HepG2 (cell line): Measurements from ENCODE around the gene BGN. TPM values are rescaled to one million over a fixed set of nuclear protein-coding genes. Genes with fewer than 3 reads are reported as not detected.

Source experiments
- ATAC-seq: fragments of 200-7000 bp; cut with Tn5 transposase; 3 replicates; pipeline ENCODE4 v1.9.1; 2020; ENCODE audit warnings: mild to moderate bottlenecking, moderate library complexity
- BruUV-seq: library from RNA; stranded (reverse); fragments of 400-500 nt; replicated peaks from 2 replicates; lab custom pipeline; 2021; lab: Mats Ljungman, UMichigan
- CTCF ChIA-PET: fragments of 300-600 bp; formaldehyde crosslinking; extraction: SDS; loops from one replicate; lab custom pipeline; 2021; ENCODE audit warnings: low total read pairs, inconsistent platforms, low intra/inter-chr PET ratio; lab: Yijun Ruan, JAX
- POLR2A ChIA-PET: fragments of 350-600 bp; sonication (Branson Sonifier 250); formaldehyde crosslinking; loops from one replicate; lab custom pipeline; 2020; ENCODE audit warnings: antibody characterized with exemption, inconsistent platforms; lab: Yijun Ruan, JAX
- DNase-seq: peaks from one replicate; pipeline ENCODE4 v3.0.0-alpha.2; 2015; ENCODE audit warnings: low spot score
- FAIRE-seq: peaks from 3 replicates; lab custom pipeline; 2011; peaks lifted over from hg19 to GRCh38; lab: Jason Lieb, UNC
- H2AFZ ChIP-seq: one replicate; pipeline ENCODE4 v1.6.1; 2011; ENCODE audit warnings: low read length, inconsistent platforms
- H3K27ac ChIP-seq: fragments of 300-600 bp; 3 replicates; pipeline ENCODE4 v1.8.0; 2011; ENCODE audit warnings: mixed run types, mild to moderate bottlenecking, mixed read lengths, low read length, inconsistent platforms; ENCODE audit not compliant: insufficient read depth; ENCODE audit errors: extremely low read length
- H3K27me3 ChIP-seq, 2 experiments: fragments of 200-600 bp in 1 of 2; 2 replicates in 1 of 2; 3 replicates in 1 of 2; pipeline versions ENCODE4 v1.6.0 to v1.8.0; 2011; ENCODE audit warnings: low read length in 2 of 2, mild to moderate bottlenecking in 2 of 2, moderate library complexity in 2 of 2, inconsistent platforms in 1 of 2; ENCODE audit not compliant: insufficient read depth in 2 of 2, control insufficient read depth in 1 of 2
- H3K36me3 ChIP-seq, 2 experiments: fragments of 200-600 bp in 1 of 2; replicated peaks in 1 of 2; 2 replicates in 1 of 2; 3 replicates in 1 of 2; pipeline versions ENCODE4 v1.5.1 to v1.8.0; 2011; ENCODE audit warnings: low read length in 2 of 2, inconsistent platforms in 1 of 2; ENCODE audit not compliant: insufficient read depth in 2 of 2, control insufficient read depth in 1 of 2
- H3K4me1 ChIP-seq: 2 replicates; pipeline ENCODE4 v1.5.1; 2012; ENCODE audit warnings: low read length, inconsistent platforms; ENCODE audit not compliant: insufficient read depth
- H3K4me2 ChIP-seq: 2 replicates; pipeline ENCODE4 v1.6.0; 2011; ENCODE audit warnings: low read depth, low read length, inconsistent platforms
- H3K4me3 ChIP-seq, 3 experiments: fragments of 200-600 bp in 1 of 3; sonication (generic), shearing (Covaris generic) in 1 of 3; replicated peaks in 1 of 3; 2 replicates each; pipeline ENCODE4 v1.5.1; 2011 to 2016; ENCODE audit warnings: low read length in 3 of 3, inconsistent platforms in 2 of 3, low read depth in 2 of 3, mild to moderate bottlenecking in 2 of 3, control low read depth in 1 of 3, mixed read lengths in 1 of 3; ENCODE audit not compliant: insufficient read depth in 1 of 3
- H3K79me2 ChIP-seq: one replicate; pipeline ENCODE4 v1.6.1; 2011; ENCODE audit warnings: low read length, inconsistent platforms; ENCODE audit not compliant: insufficient read depth
- H3K9ac ChIP-seq: 2 replicates; pipeline ENCODE4 v1.6.0; 2011; ENCODE audit warnings: mild to moderate bottlenecking, low read depth, low read length, inconsistent platforms; ENCODE audit not compliant: insufficient read depth
- H3K9me3 ChIP-seq: 2 replicates; pipeline ENCODE4 v1.5.1; 2012; ENCODE audit warnings: mild to moderate bottlenecking, low read length
- H4K20me1 ChIP-seq: 2 replicates; pipeline ENCODE4 v1.6.0; 2011; ENCODE audit warnings: inconsistent platforms, mild to moderate bottlenecking, low read length, moderate library complexity; ENCODE audit not compliant: insufficient read depth
- PRDM15 ChIP-seq: sonication (generic); formaldehyde crosslinking; IDR thresholded peaks from 2 replicates; pipeline ENCODE4 v1.4.0; 2020; ENCODE audit warnings: missing genetic modification reagents
- SP4 ChIP-seq: sonication (generic); formaldehyde crosslinking; IDR thresholded peaks from 2 replicates; pipeline ENCODE4 v1.8.1; 2023; ENCODE audit warnings: mild to moderate bottlenecking, missing genetic modification reagents
- TFAP4 ChIP-seq: sonication (generic); IDR thresholded peaks from 2 replicates; pipeline ENCODE4 v1.6.1; 2016; ENCODE audit warnings: low read depth, borderline replicate concordance
- WGBS: methylation state at CpG from one replicate; pipeline ENCODE4 v1.1.6; 2017; ENCODE audit warnings: low lambda C conversion rate; 5-methylcytosine and 5-hydroxymethylcytosine counted together
- in situ Hi-C: cut with HindIII; loops from 2 replicates; pipeline ENCODE4 v1.10.0; 2017; ENCODE audit warnings: low pct_unique_long_range_greater_than_20kb; ENCODE audit not compliant: extremely low pct_ligation_motif_present
- intact Hi-C: fragments of 100-400 bp; cut with micrococcal nuclease; formaldehyde crosslinking; loops from one replicate; pipeline ENCODE4 v1.10.0; 2022; ENCODE audit not compliant: unreplicated experiment
- polyA plus RNA-seq, 8 experiments: library from polyadenylated mRNA; depleted of rRNA in 3 of 8; stranded (reverse) in 7 of 8; unstranded in 1 of 8; fragments of >200 nt; fragmentation: Illumina TruSeq in 4 of 8; extraction: Trizol in 4 of 8; gene quantifications; 2 replicates each; pipeline versions ENCODE4 v1.2.1 to v1.2.3, GENCODE V29; 2011 to 2016; ENCODE audit warnings: low read depth in 4 of 8, missing spikeins in 1 of 8, mixed read lengths in 1 of 8; ENCODE audit not compliant: insufficient read depth in 1 of 8
- total RNA-seq, 5 experiments: library from RNA; depleted of rRNA; stranded (reverse); fragments of >200 nt; fragmentation: Illumina TruSeq; extraction: Trizol; gene quantifications; 2 replicates each; pipeline ENCODE4 v1.2.3, GENCODE V29; 2016; ENCODE audit warnings: low read depth in 1 of 5
- TF ChIP-seq, protein P1 (sequence below): IDR thresholded peaks from 2 replicates; pipeline ENCODE4 v1.6.1; 2016; ENCODE audit warnings: low read depth, control low read depth

The BGN gene
- total and polyA plus RNA-seq, 2 of the 13 experiments (the other 11 are each of a cell fraction or from before 2014, with no cell fraction given): 0.18 to 0.63 TPM

GRCh38 chrX:153449368-153450113, 45.2 kb upstream of the BGN start:
- Histone ChIP-seq H3K27me3 (no peaks in the 10 kb centered on the region), H3K4me2 (no peak overlapping the region), H3K36me3 (no peaks in the 10 kb centered on the region), H3K9ac (no peak overlapping the region), H3K4me1 (no peaks in the 10 kb centered on the region), H3K79me2 (no peaks in the 10 kb centered on the region)
- CTCF ChIA-PET: no interaction called here
- ATAC-seq: no peak
- no TSS peak for BruUV-seq
- POLR2A ChIA-PET: interaction anchor here (0.5 kb wide), 1 partner anchor 12 kb away, joined by 3 read pairs; no protein-coding TSS in a partner anchor
- TF ChIP-seq, protein P1, sequence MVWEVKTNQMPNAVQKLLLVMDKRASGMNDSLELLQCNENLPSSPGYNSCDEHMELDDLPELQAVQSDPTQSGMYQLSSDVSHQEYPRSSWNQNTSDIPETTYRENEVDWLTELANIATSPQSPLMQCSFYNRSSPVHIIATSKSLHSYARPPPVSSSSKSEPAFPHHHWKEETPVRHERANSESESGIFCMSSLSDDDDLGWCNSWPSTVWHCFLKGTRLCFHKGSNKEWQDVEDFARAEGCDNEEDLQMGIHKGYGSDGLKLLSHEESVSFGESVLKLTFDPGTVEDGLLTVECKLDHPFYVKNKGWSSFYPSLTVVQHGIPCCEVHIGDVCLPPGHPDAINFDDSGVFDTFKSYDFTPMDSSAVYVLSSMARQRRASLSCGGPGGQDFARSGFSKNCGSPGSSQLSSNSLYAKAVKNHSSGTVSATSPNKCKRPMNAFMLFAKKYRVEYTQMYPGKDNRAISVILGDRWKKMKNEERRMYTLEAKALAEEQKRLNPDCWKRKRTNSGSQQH (CRISPR knock-in tag): no peak
- TF ChIP-seq PRDM15 (CRISPR knock-in tag) (no peak), TFAP4 (no peak), SP4 (CRISPR knock-in tag) (no peak)
- TF ChIP-seq, all 625 proteins: peak for 0
- Histone ChIP-seq H3K9me3 (no peaks in the 10 kb centered on the region), H4K20me1 (no peaks in the 10 kb centered on the region), H3K27ac (no peak overlapping the region), H3K4me3 (no peak overlapping the region), H2AFZ (no peak overlapping the region)
- 91% methylated on average over 11 of the region's 15 CpGs for WGBS
- DNase-seq: no peak
- in situ Hi-C loops (loop anchor here (10.0 kb wide), 1 partner anchor 55 kb away; no protein-coding TSS in a partner anchor), intact Hi-C loops (no loop called here)
- no peak for FAIRE-seq
